DOHH2 (cell line): ENCODE results near the gene KLHDC8A.

Source experiments
- EZH2phosphoT487 ChIP-seq: fragments of 200-600 bp; sonication (generic); IDR thresholded peaks from 2 replicates; pipeline ENCODE4 v1.6.1; 2017; ENCODE audit warnings: borderline replicate concordance, mild to moderate bottlenecking, antibody characterized with exemption, low read length, moderate library complexity, mixed read lengths
- TF ChIP-seq, protein P1 (sequence below): fragments of 200-600 bp; sonication (generic); IDR thresholded peaks from one replicate; pipeline ENCODE4 v1.5.1; 2014; ENCODE audit warnings: antibody characterized with exemption, mild to moderate bottlenecking, low read depth, low read length; ENCODE audit not compliant: poor library complexity, severe bottlenecking

DNA sequence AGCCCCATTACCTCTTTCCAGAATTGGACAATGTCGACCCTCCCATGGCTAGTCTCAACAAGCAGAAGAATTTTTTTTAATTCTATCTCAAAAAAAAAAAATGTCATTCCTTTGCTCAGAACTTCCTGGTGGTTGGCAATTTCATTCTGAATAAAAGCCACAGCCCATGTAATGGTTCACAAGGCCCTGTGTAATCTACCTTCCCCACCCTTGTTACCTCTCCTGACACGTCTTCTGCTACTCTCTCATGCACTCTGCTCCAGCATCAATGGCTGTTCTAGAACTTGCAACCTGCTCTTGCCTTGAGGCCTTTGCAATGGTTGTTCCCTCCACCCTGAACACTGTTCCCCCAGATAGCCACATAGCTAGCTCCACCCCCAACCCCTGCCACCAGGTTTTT lies 60.6 kb downstream of the KLHDC8A start:
- TF ChIP-seq, protein P1, sequence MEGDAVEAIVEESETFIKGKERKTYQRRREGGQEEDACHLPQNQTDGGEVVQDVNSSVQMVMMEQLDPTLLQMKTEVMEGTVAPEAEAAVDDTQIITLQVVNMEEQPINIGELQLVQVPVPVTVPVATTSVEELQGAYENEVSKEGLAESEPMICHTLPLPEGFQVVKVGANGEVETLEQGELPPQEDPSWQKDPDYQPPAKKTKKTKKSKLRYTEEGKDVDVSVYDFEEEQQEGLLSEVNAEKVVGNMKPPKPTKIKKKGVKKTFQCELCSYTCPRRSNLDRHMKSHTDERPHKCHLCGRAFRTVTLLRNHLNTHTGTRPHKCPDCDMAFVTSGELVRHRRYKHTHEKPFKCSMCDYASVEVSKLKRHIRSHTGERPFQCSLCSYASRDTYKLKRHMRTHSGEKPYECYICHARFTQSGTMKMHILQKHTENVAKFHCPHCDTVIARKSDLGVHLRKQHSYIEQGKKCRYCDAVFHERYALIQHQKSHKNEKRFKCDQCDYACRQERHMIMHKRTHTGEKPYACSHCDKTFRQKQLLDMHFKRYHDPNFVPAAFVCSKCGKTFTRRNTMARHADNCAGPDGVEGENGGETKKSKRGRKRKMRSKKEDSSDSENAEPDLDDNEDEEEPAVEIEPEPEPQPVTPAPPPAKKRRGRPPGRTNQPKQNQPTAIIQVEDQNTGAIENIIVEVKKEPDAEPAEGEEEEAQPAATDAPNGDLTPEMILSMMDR, result no peak
- no peak for TF ChIP-seq EZH2phosphoT487
